ENCODE results near the gene SLC12A8.
A peak's percentile ranks its signal among the peaks of the same experiment; 100 is the strongest.

SLC12A8 gene

GRCh38 chr3:125151442-125151817, 61.1 kb downstream of the SLC12A8 start:
- no peak for DNase-seq

GRCh38 chr3:125150525-125151441, 61.8 kb downstream of the SLC12A8 start:
- DNase-seq = peak; percentile 73

GRCh38 chr3:125149462-125149861, 63.1 kb downstream of the SLC12A8 start:
- no peak for DNase-seq

GRCh38 chr3:125148836-125149235, 63.7 kb downstream of the SLC12A8 start:
- DNase-seq = no peak

- DNase-seq = no peak
Measured at GRCh38 chr3:125148016-125148812, 64.3 kb downstream of the SLC12A8 start.

GRCh38 chr3:125147491-125147820, 65.1 kb downstream of the SLC12A8 start:
- no peak for DNase-seq

GRCh38 chr3:125146626-125147490, 65.7 kb downstream of the SLC12A8 start:
- DNase-seq = peak; percentile 68

- peak; percentile 94 for DNase-seq
Measured at GRCh38 chr3:125145751-125146475, 66.6 kb downstream of the SLC12A8 start.

- DNase-seq = no peak
Measured at GRCh38 chr3:125144653-125145314, 67.8 kb downstream of the SLC12A8 start.

GRCh38 chr3:125143982-125144652, 68.4 kb downstream of the SLC12A8 start:
- no peak for DNase-seq

- DNase-seq = no peak
Measured at GRCh38 chr3:125143538-125143937, 69.0 kb downstream of the SLC12A8 start.

- no peak for DNase-seq
Measured at GRCh38 chr3:125142940-125143339, 69.6 kb downstream of the SLC12A8 start.

GRCh38 chr3:125142420-125142778, 70.1 kb downstream of the SLC12A8 start:
- no peak for DNase-seq

GRCh38 chr3:125141596-125142419, 70.7 kb downstream of the SLC12A8 start:
- DNase-seq = peak; percentile 72

- DNase-seq = no peak
Measured at GRCh38 chr3:125140818-125141595, 71.5 kb downstream of the SLC12A8 start.

- DNase-seq = no peak
Measured at GRCh38 chr3:125140011-125140817, 72.3 kb downstream of the SLC12A8 start.

- DNase-seq = no peak
Measured at GRCh38 chr3:125139386-125139785, 73.2 kb downstream of the SLC12A8 start.

GRCh38 chr3:125137358-125138033, 75.1 kb downstream of the SLC12A8 start:
- DNase-seq = no peak

Measured in suppressor macrophage treated with lipopolysaccharide for 4 hours (primary cell).